SH-SY5Y (cell line): ENCODE measurements around the gene SELENOK.

Experiments used
- GATA2 ChIP-seq: IDR thresholded peaks from 2 replicates; pipeline ENCODE4 v1.6.1; 2011; ENCODE audit warnings: mild to moderate bottlenecking, low read depth, low read length
- GATA3 ChIP-seq: IDR thresholded peaks from 2 replicates; pipeline ENCODE4 v1.6.1; 2011; ENCODE audit warnings: low read depth, mild to moderate bottlenecking, low read length, moderate library complexity

- TF ChIP-seq GATA3, result no peak
- no peak for TF ChIP-seq GATA2
Measured at GRCh38 chr3:53921296-53921695, 29.6 kb upstream of the SELENOK start.
